Activated CD4-positive, alpha-beta memory T cell treated with anti-CD3 and anti-CD28 coated beads for 36 hours (primary cell): Measurements from ENCODE around the gene ZBTB44. TPM values are rescaled to one million over a fixed set of nuclear protein-coding genes. Genes with fewer than 3 reads are reported as not detected.

ENCODE experiments used
- CTCF ChIA-PET: fragments of 350-600 bp; sonication (Branson Sonifier 250); formaldehyde crosslinking; loops from one replicate; lab custom pipeline; 2021; ENCODE audit warnings: antibody characterized with exemption, inconsistent platforms; lab: Charles Lee
- POLR2A ChIA-PET: fragments of 350-600 bp; sonication (Branson Sonifier 250); formaldehyde crosslinking; loops from one replicate; lab custom pipeline; 2021; ENCODE audit warnings: antibody characterized with exemption; lab: Charles Lee
- DNase-seq: peaks from one replicate; pipeline ENCODE4 v3.0.0-alpha.2; 2020
- H3K27ac Mint-ChIP-seq: one replicate; pipeline ENCODE4 v1.8.0; 2021; ENCODE audit warnings: mixed read lengths
- H3K27me3 Mint-ChIP-seq: one replicate; pipeline ENCODE4 v1.8.0; 2021; ENCODE audit warnings: mixed read lengths
- H3K36me3 Mint-ChIP-seq: one replicate; pipeline ENCODE4 v1.8.0; 2021; ENCODE audit warnings: mixed read lengths
- H3K4me1 Mint-ChIP-seq: one replicate; pipeline ENCODE4 v1.8.0; 2021; ENCODE audit warnings: low read depth, mixed read lengths
- H3K4me3 Mint-ChIP-seq: one replicate; pipeline ENCODE4 v1.8.0; 2021; ENCODE audit warnings: mild to moderate bottlenecking, mixed read lengths
- H3K9me3 Mint-ChIP-seq: one replicate; pipeline ENCODE4 v1.8.0; 2021; ENCODE audit warnings: mixed read lengths
- intact Hi-C: fragments of 100-400 bp; cut with micrococcal nuclease; formaldehyde crosslinking; loops from one replicate; pipeline ENCODE4 v1.15.1; 2023
- total RNA-seq, 2 experiments: library from RNA; stranded (reverse); gene quantifications; one replicate each; pipeline ENCODE4 v1.2.3, GENCODE V29; 2021

The ZBTB44 gene
- total RNA-seq, 2 experiments from 2014 or later: 33.3 to 33.4 TPM

GRCh38 chr11:130217133-130218031 lies 97.3 kb downstream of the ZBTB44 start:
- no peaks in the 10 kb centered on the region for H3K9me3 Mint-ChIP-seq
- intact Hi-C loops: no loop called here
- H3K4me3 Mint-ChIP-seq: no peak overlapping the region
- ChIA-PET CTCF (interaction anchor here (1.0 kb wide), 1 partner anchor 645 kb away, joined by 3 read pairs; no protein-coding TSS in a partner anchor), POLR2A (no interaction called here)
- no peaks in the 10 kb centered on the region for H3K4me1 Mint-ChIP-seq
- peak; percentile 7 for DNase-seq
- H3K27me3 Mint-ChIP-seq: no peaks in the 10 kb centered on the region
- H3K27ac Mint-ChIP-seq: no peak overlapping the region
- no peaks in the 10 kb centered on the region for H3K36me3 Mint-ChIP-seq

DNA sequence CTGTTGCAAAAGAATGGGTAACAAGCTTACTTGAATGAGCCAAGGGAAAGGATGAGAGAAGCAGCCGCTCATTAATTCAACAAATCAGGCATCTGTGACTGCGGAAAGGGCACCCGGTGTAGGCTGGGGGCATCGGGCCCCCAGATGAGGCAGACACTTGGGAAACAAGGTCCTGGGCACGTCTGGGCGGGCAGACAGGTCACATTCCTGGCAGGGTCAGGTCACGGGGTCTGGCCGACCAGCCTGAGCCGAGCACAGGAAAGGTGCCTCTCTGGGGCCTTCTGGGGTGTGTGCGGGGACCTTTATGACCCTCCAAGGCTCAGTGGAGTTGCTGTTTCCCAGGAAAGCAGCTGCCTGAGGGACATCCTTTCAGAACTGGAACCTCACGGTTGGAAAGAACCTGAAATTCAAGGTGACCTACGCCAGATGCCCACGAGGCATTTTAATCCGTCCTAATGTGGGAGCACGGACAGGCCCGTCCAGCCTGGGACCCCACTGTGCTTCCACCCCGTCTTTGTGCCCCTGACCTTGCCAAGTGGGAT lies 98.1 kb downstream of the ZBTB44 start:
- H3K36me3 Mint-ChIP-seq: no peaks in the 10 kb centered on the region
- no peak for DNase-seq
- ChIA-PET POLR2A (no interaction called here), CTCF (interaction anchor here (0.8 kb wide), 1 partner anchor 646 kb away, joined by 4 read pairs; no protein-coding TSS in a partner anchor)
- intact Hi-C loops: no loop called here
- H3K4me1 Mint-ChIP-seq: no peaks in the 10 kb centered on the region
- H3K4me3 Mint-ChIP-seq: no peak overlapping the region
- H3K9me3 Mint-ChIP-seq: no peaks in the 10 kb centered on the region
- no peak overlapping the region for H3K27ac Mint-ChIP-seq
- no peaks in the 10 kb centered on the region for H3K27me3 Mint-ChIP-seq

DNA sequence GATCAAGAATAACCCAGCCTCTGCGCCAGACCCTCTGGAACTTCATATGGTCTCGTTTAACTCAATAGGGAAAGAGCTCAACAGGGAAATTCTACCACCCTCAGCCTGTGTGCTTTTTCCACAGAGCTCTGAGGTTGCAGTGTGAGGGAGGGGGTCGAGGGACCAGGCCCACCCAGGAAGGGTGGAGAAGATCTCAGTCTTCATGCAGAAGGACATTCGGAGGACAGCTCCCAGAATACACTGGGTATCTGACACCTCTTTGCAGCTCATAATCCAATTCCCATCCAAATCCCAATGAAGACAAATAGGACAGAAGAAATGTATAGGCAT lies 98.5 kb downstream of the ZBTB44 start:
- Mint-ChIP-seq H3K27ac (no peak overlapping the region), H3K27me3 (no peaks in the 10 kb centered on the region), H3K36me3 (no peaks in the 10 kb centered on the region), H3K4me1 (no peaks in the 10 kb centered on the region), H3K9me3 (no peaks in the 10 kb centered on the region), H3K4me3 (no peak overlapping the region)
- POLR2A ChIA-PET: no interaction called here
- no peak for DNase-seq
- intact Hi-C loops: no loop called here
- CTCF ChIA-PET: interaction anchor here (0.8 kb wide), 1 partner anchor 646 kb away, joined by 4 read pairs; no protein-coding TSS in a partner anchor

DNA sequence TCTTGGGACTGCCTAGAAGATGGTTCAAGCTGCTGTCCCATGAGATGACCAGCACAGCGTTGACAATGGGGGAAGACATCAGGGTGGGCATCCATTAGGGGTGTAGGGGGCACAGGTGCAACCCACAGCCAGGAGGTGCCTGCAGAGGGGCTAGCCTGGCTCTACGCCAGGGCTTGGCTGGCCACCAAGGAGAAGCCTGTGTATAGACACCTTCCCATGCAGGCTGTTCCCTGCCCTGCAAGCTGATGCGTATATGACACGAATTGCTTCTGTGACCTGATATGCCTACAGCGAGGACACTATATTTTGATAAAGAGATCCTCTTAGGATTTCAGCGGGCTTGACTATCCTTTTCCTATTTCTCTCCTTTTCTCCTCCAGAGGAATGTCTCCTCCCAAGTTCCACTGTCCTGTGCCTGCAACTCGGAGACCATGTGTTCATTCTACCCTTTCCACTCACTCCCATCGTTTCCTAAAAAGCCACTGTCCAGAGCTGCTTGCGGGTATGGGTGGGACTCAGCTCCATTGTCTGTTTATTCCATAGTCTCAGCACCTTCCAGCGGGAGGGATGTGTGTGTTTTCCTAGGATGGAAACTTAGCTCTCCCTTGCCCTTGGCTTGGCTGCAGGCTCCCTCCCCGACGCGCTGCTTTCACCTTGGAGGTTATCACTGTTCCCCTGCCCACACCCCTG lies 99.0 kb downstream of the ZBTB44 start:
- H3K27ac Mint-ChIP-seq: no peak overlapping the region
- H3K27me3 Mint-ChIP-seq: no peaks in the 10 kb centered on the region
- ChIA-PET POLR2A (no interaction called here), CTCF (interaction anchor here (0.8 kb wide), 1 partner anchor 647 kb away, joined by 4 read pairs; no protein-coding TSS in a partner anchor)
- H3K4me3 Mint-ChIP-seq: no peak overlapping the region
- H3K36me3 Mint-ChIP-seq: no peaks in the 10 kb centered on the region
- intact Hi-C loops: no loop called here
- H3K9me3 Mint-ChIP-seq: no peaks in the 10 kb centered on the region
- H3K4me1 Mint-ChIP-seq: no peaks in the 10 kb centered on the region
- peak; percentile 7 for DNase-seq

DNA sequence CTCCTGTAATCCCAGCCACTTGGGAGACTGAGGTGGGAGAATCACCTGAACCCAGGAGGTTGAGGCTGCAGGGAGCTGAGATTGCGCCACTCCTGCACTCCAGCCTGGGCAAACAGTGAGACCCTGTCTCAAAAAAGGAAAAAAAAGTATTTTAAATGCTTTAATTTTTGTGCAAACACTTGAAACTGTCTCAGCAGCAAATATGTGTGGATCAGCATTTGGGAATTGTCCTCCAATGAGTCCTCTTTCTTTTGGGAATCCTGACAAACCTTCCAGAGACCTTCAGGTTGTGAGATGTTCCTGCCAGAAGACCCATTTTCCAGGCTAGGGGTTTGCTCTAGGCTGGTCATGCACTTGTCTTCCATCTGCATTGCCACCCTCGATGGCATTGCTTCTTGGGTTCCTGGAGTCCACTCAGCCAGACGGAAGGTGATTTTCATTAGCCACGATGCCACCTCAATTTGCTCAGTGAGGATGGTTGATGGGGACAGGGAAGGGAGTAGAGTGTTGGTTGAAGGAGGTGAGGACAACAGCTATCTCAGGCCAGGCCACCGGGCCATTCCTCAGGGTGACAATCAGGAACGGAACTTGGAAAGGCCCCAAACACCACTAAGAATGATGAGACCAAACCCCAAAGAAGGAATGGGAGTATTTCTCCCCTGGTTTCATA lies 99.7 kb downstream of the ZBTB44 start:
- H3K9me3 Mint-ChIP-seq: no peaks in the 10 kb centered on the region
- H3K4me1 Mint-ChIP-seq: no peaks in the 10 kb centered on the region
- CTCF ChIA-PET: no interaction called here
- intact Hi-C loops: no loop called here
- H3K27me3 Mint-ChIP-seq: no peaks in the 10 kb centered on the region
- H3K36me3 Mint-ChIP-seq: no peaks in the 10 kb centered on the region
- no peak overlapping the region for H3K27ac Mint-ChIP-seq
- no peak overlapping the region for H3K4me3 Mint-ChIP-seq
- peak; percentile 3 for DNase-seq
- POLR2A ChIA-PET: no interaction called here

DNA sequence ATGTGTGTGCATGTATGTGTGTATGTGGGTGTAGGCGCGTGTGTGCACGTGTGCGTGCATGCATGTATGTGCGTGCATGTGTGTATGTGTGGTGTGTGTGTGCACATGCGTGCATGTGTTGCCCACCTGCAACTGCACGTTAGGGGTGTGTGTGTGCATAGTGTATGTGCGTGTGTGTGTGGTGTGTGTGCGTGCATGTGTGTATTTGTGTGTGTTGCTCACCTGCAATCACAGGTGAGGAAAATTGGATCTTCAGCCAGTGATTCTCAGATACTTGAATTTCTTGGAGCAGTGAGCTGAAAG lies 100.8 kb downstream of the ZBTB44 start:
- no peak overlapping the region for H3K27ac Mint-ChIP-seq
- H3K27me3 Mint-ChIP-seq: no peaks in the 10 kb centered on the region
- peak; percentile 3 for DNase-seq
- intact Hi-C loops: loop anchor here (1.0 to 2.0 kb wide), 3 partner anchors 157 to 649 kb away; no protein-coding TSS in a partner anchor
- H3K4me1 Mint-ChIP-seq: no peaks in the 10 kb centered on the region
- ChIA-PET POLR2A (no interaction called here), CTCF (no interaction called here)
- H3K4me3 Mint-ChIP-seq: no peak overlapping the region
- no peaks in the 10 kb centered on the region for H3K9me3 Mint-ChIP-seq
- no peaks in the 10 kb centered on the region for H3K36me3 Mint-ChIP-seq

DNA sequence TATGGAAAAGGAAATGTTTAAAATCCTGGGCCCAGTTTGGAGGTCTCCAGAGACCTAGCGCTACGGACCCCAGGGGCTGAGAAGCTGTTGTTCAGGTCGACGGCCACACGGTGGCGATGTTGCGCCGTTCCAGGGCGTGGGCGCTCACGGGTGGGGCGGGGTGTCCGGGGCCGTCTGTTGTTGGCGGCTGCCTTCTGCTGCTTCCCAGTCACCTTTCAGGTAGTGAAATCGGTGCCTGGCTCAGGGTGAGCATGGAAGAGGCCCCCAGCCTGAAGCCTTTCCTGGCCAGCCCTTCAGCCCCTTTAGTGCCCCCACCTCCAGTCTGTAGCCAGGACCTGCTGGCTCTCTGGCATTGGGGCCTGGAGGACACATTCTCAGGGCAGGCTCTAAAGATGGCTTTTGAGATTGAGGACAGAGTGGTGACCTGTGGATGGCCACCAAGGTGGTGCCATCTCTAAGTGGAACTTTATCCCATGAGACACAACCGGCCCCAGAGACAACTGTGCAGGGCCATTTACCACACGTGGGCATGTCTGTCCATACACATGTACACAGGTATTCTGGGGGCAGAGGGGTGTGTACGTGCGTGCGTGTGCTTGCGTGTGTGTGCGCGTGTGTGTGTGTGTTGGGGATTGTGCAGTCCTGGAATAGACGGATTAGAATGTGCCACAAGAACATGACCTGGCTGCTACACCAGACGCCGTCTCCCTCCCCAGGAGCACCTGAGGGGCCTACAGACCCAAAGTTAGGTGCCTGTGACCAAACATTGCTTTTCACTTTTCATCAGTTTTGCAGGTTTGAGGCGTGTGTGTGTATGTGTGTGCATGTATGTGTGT lies 101.4 kb downstream of the ZBTB44 start:
- Mint-ChIP-seq H3K4me1 (no peaks in the 10 kb centered on the region), H3K9me3 (no peaks in the 10 kb centered on the region), H3K27ac (no peak overlapping the region), H3K36me3 (no peaks in the 10 kb centered on the region), H3K4me3 (no peak overlapping the region), H3K27me3 (no peaks in the 10 kb centered on the region)
- DNase-seq: peak; percentile 79
- ChIA-PET CTCF (interaction anchor here (0.7 to 1.6 kb wide), 36 partner anchors 12 to 703 kb away, joined by 3 to 22 read pairs (median 4); partner anchors contain the start of genes ADAMTS8 and SNX19), POLR2A (no interaction called here)
- intact Hi-C loops: loop anchor here (1.0 to 2.0 kb wide), 3 partner anchors 158 to 649 kb away; no protein-coding TSS in a partner anchor

DNA sequence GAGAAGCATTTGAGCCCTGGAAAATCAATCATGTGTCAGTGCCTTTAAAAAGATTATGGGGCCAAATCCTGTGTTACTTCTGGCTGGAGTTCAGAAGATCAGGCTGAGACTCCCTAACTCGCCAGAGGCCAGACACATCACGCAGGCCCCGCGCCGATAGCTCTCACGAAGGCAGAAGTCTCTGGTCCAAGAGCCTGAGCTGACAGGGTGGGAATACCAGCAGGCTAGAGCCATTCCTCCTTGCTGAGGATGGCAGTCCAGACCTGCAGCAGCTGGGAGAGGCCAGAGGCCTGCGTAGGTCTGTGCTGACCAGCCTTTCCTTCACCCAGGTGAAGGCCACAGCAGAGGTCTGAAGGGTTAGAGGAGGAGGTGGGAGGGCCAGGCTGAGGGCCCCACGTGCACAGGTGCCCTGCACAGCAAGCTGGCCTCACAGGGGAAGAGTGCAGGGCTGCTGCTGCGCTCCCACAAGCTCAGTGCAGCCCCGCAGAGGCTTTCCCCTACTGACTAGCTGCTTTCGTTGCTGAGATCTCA lies 102.2 kb downstream of the ZBTB44 start:
- intact Hi-C loops: loop anchor here (2.0 kb wide), 1 partner anchor 650 kb away; no protein-coding TSS in a partner anchor
- H3K4me3 Mint-ChIP-seq: no peak overlapping the region
- no peaks in the 10 kb centered on the region for H3K9me3 Mint-ChIP-seq
- ChIA-PET CTCF (interaction anchor here (0.6 to 1.6 kb wide), 37 partner anchors 12 to 704 kb away, joined by 3 to 22 read pairs (median 4); partner anchors contain the start of genes ADAMTS8 and SNX19), POLR2A (no interaction called here)
- H3K27ac Mint-ChIP-seq: no peak overlapping the region
- no peaks in the 10 kb centered on the region for H3K4me1 Mint-ChIP-seq
- H3K27me3 Mint-ChIP-seq: no peaks in the 10 kb centered on the region
- DNase-seq: peak; percentile 8
- H3K36me3 Mint-ChIP-seq: no peaks in the 10 kb centered on the region

DNA sequence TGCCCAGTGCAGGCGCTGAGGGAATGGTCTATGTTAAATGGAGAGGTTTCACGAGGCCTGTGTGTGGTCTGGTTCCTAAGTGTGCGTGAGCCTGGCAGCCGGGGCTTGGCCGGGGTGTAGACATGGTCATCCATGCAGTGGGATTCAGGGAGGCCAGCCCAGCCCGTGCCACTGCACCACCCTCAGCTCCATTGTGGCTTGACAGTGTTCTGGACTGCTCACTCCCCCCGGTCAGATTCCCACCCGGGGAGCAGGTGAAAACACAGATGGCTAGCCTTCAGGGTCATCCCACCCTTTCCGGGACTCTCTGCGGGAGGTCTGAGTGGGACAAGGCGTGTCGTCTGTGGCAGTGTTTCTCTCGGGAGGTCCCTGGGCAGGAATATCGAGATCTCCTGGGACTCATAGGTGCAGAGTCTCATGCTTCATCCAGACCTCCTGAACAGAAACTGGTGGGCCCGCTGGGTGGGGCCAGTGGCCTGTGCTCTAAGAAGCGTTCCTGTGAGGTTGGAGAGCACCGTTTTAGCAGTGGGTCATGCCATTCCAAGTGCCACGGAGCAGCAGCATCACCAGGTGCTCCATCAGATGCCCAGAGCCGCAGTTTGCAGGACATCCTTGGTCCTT lies 102.8 kb downstream of the ZBTB44 start:
- ChIA-PET POLR2A (no interaction called here), CTCF (interaction anchor here (0.9 to 1.6 kb wide), 17 partner anchors 14 to 683 kb away, joined by 3 to 22 read pairs (median 4); no protein-coding TSS in a partner anchor)
- Mint-ChIP-seq H3K4me3 (no peak overlapping the region), H3K9me3 (no peaks in the 10 kb centered on the region), H3K27me3 (no peaks in the 10 kb centered on the region), H3K27ac (no peak overlapping the region), H3K36me3 (no peaks in the 10 kb centered on the region), H3K4me1 (no peaks in the 10 kb centered on the region)
- intact Hi-C loops: loop anchor here (2.0 kb wide), 1 partner anchor 651 kb away; no protein-coding TSS in a partner anchor
- peak; percentile 8 for DNase-seq

GRCh38 chr11:130211144-130211543 lies 103.6 kb downstream of the ZBTB44 start:
- DNase-seq: peak; percentile 5
- H3K4me3 Mint-ChIP-seq: no peak overlapping the region

More at GRCh38 chr11:130211144-130211543, 103.6 kb downstream of the ZBTB44 start:
- H3K27me3 Mint-ChIP-seq: no peaks in the 10 kb centered on the region
- H3K36me3 Mint-ChIP-seq: no peaks in the 10 kb centered on the region
- CTCF ChIA-PET: interaction anchor here (0.7 kb wide), 1 partner anchor 10 kb away, joined by 5 read pairs; no protein-coding TSS in a partner anchor
- intact Hi-C loops: no loop called here
- POLR2A ChIA-PET: no interaction called here
- no peaks in the 10 kb centered on the region for H3K4me1 Mint-ChIP-seq
- no peak overlapping the region for H3K27ac Mint-ChIP-seq
- H3K9me3 Mint-ChIP-seq: no peaks in the 10 kb centered on the region
